HG03460 (cell line): ENCODE measurements around the gene PDE4D.
"Not testable (repeated sequence)": the region's sequence is repeated elsewhere in the genome, so short reads cannot be mapped to it uniquely, and the experiment has no call there.

ENCODE experiments used
- ATAC-seq: cut with Tn5 transposase; IDR thresholded peaks from one replicate; pipeline ENCODE4 v1.9.1; 2021; ENCODE audit not compliant: unreplicated experiment

The PDE4D gene

GRCh38 chr5:59000211-59000610, 893.3 kb downstream of the PDE4D start:
- no peak for ATAC-seq

GRCh38 chr5:58999804-59000203, 893.7 kb downstream of the PDE4D start:
- no peak for ATAC-seq

GRCh38 chr5:58998544-58998943, 895.0 kb downstream of the PDE4D start:
- no peak for ATAC-seq

GRCh38 chr5:58995779-58996178, 897.7 kb downstream of the PDE4D start:
- ATAC-seq: not testable (repeated sequence)

- no peak for ATAC-seq
These were observed 900.1 kb downstream of the PDE4D start for GRCh38 chr5:58993461-58993860.

- no peak for ATAC-seq
These were observed 904.6 kb downstream of the PDE4D start for GRCh38 chr5:58988938-58989337.

- no peak for ATAC-seq
These were observed 906.3 kb downstream of the PDE4D start for GRCh38 chr5:58987193-58987592.

GRCh38 chr5:58986281-58986680, 907.2 kb downstream of the PDE4D start:
- ATAC-seq: no peak

GRCh38 chr5:58985759-58986158, 907.8 kb downstream of the PDE4D start:
- ATAC-seq: no peak

GRCh38 chr5:58985311-58985710, 908.2 kb downstream of the PDE4D start:
- ATAC-seq: no peak

GRCh38 chr5:58983526-58984452, 909.7 kb downstream of the PDE4D start:
- no peak for ATAC-seq

- no peak for ATAC-seq
These were observed 912.6 kb downstream of the PDE4D start for GRCh38 chr5:58980890-58981289.

GRCh38 chr5:58979090-58979489, 914.4 kb downstream of the PDE4D start:
- ATAC-seq: no peak

- ATAC-seq: no peak
These were observed 918.9 kb downstream of the PDE4D start for GRCh38 chr5:58974601-58975000.

GRCh38 chr5:58974083-58974482, 919.4 kb downstream of the PDE4D start:
- ATAC-seq: no peak

GRCh38 chr5:58972301-58972700, 921.2 kb downstream of the PDE4D start:
- no peak for ATAC-seq

- ATAC-seq: no peak
These were observed 922.8 kb downstream of the PDE4D start for GRCh38 chr5:58970766-58971165.

GRCh38 chr5:58969795-58970194, 923.7 kb downstream of the PDE4D start:
- ATAC-seq: no peak

- ATAC-seq: no peak
These were observed 924.3 kb downstream of the PDE4D start for GRCh38 chr5:58969253-58969652.

- no peak for ATAC-seq
These were observed 925.2 kb downstream of the PDE4D start for GRCh38 chr5:58968350-58968749.

GRCh38 chr5:58967597-58968281, 925.8 kb downstream of the PDE4D start:
- no peak for ATAC-seq
